H9 (cell line): ENCODE data around the gene RNF17. TPM values are rescaled to one million over a fixed set of nuclear protein-coding genes. Genes with fewer than 3 reads are reported as not detected.
"Not testable (repeated sequence)": the region's sequence is repeated elsewhere in the genome, so short reads cannot be mapped to it uniquely, and the experiment has no call there.

ENCODE experiments used
- DNase-seq: peaks from one replicate; pipeline ENCODE4 v3.0.0-alpha.2; 2017
- H2AFZ ChIP-seq: one replicate; pipeline ENCODE4 v1.6.1; 2013; ENCODE audit warnings: mild to moderate bottlenecking, low read length, control low read depth, moderate library complexity
- H2AK5ac ChIP-seq: 2 replicates; pipeline ENCODE4 v1.6.1; 2013; ENCODE audit warnings: low read length, control low read depth, mixed read lengths; ENCODE audit not compliant: insufficient read length
- H2BK120ac ChIP-seq: one replicate; pipeline ENCODE4 v1.6.1; 2013; ENCODE audit warnings: low read depth, mild to moderate bottlenecking, low read length, control low read depth, inconsistent platforms; ENCODE audit not compliant: poor library complexity, severe bottlenecking
- H2BK12ac ChIP-seq: 2 replicates; pipeline ENCODE4 v1.6.1; 2013; ENCODE audit warnings: low read length, control low read depth, mixed read lengths, low read depth; ENCODE audit not compliant: insufficient read length
- H2BK15ac ChIP-seq: 2 replicates; pipeline ENCODE4 v1.6.1; 2013; ENCODE audit warnings: low read depth, low read length, control low read depth
- H2BK20ac ChIP-seq: one replicate; pipeline ENCODE4 v1.6.1; 2013; ENCODE audit warnings: low read depth, mild to moderate bottlenecking, low read length, control low read depth, inconsistent platforms; ENCODE audit not compliant: poor library complexity, severe bottlenecking
- H2BK5ac ChIP-seq: 2 replicates; pipeline ENCODE4 v1.6.1; 2013; ENCODE audit warnings: low read length, control low read depth, mixed read lengths; ENCODE audit not compliant: insufficient read length
- H3K14ac ChIP-seq: 2 replicates; pipeline ENCODE4 v1.6.1; 2013; ENCODE audit warnings: low read length, control low read depth; ENCODE audit not compliant: insufficient read depth
- H3K18ac ChIP-seq: 2 replicates; pipeline ENCODE4 v1.6.1; 2013; ENCODE audit warnings: low read depth, mild to moderate bottlenecking, mixed read lengths, low read length, control low read depth; ENCODE audit not compliant: insufficient read length
- H3K23ac ChIP-seq: 2 replicates; pipeline ENCODE4 v1.6.1; 2013; ENCODE audit warnings: low read length, control low read depth, mixed read lengths, low read depth; ENCODE audit not compliant: insufficient read length
- H3K23me2 ChIP-seq: 2 replicates; pipeline ENCODE4 v1.6.1; 2013; ENCODE audit warnings: low read depth, mild to moderate bottlenecking, mixed read lengths, low read length, control low read depth; ENCODE audit not compliant: insufficient read length, poor library complexity, severe bottlenecking
- H3K27ac ChIP-seq: 2 replicates; pipeline ENCODE4 v1.5.1; 2013; ENCODE audit warnings: low read length, control low read depth, mixed read lengths, low read depth; ENCODE audit not compliant: insufficient read length
- H3K27me3 ChIP-seq: 2 replicates; pipeline ENCODE4 v1.6.1; 2013; ENCODE audit warnings: low read length, control low read depth, inconsistent platforms; ENCODE audit not compliant: insufficient read depth
- H3K4ac ChIP-seq: 2 replicates; pipeline ENCODE4 v1.6.1; 2013; ENCODE audit warnings: low read depth, mild to moderate bottlenecking, control low read depth, inconsistent platforms, low read length, moderate library complexity
- H3K4me1 ChIP-seq: 2 replicates; pipeline ENCODE4 v1.6.1; 2013; ENCODE audit warnings: low read length, control low read depth, inconsistent platforms; ENCODE audit not compliant: insufficient read depth
- H3K4me2 ChIP-seq: 2 replicates; pipeline ENCODE4 v1.6.1; 2013; ENCODE audit warnings: low read length, control low read depth, mixed read lengths; ENCODE audit not compliant: insufficient read length, insufficient read depth
- H3K56ac ChIP-seq: 2 replicates; pipeline ENCODE4 v1.6.1; 2013; ENCODE audit warnings: low read depth, mild to moderate bottlenecking, mixed read lengths, low read length, control low read depth; ENCODE audit not compliant: insufficient read length
- H3K79me1 ChIP-seq: 2 replicates; pipeline ENCODE4 v1.6.1; 2013; ENCODE audit warnings: low read depth, mild to moderate bottlenecking, moderate library complexity, low read length, control low read depth, inconsistent platforms; ENCODE audit not compliant: insufficient read depth, poor library complexity, severe bottlenecking
- H3K79me2 ChIP-seq: 2 replicates; pipeline ENCODE4 v1.6.1; 2013; ENCODE audit warnings: low read length, control low read depth, inconsistent platforms; ENCODE audit not compliant: insufficient read depth
- H3K9ac ChIP-seq: 2 replicates; pipeline ENCODE4 v1.6.1; 2013; ENCODE audit warnings: low read length, control low read depth, mixed read lengths; ENCODE audit not compliant: insufficient read length; ENCODE audit errors: extremely low read depth
- H3K9me3 ChIP-seq: one replicate; pipeline ENCODE4 v1.6.1; 2013; ENCODE audit warnings: low read depth, low read length, inconsistent platforms; ENCODE audit not compliant: control insufficient read depth
- H3T11ph ChIP-seq: one replicate; pipeline ENCODE4 v1.6.1; 2013; ENCODE audit warnings: mild to moderate bottlenecking, low read length, control low read depth, inconsistent platforms
- H4K20me1 ChIP-seq: one replicate; pipeline ENCODE4 v1.6.1; 2013; ENCODE audit not compliant: control insufficient read depth, insufficient read length, insufficient read depth
- H4K5ac ChIP-seq: 2 replicates; pipeline ENCODE4 v1.6.1; 2013; ENCODE audit warnings: low read depth, mild to moderate bottlenecking, mixed read lengths, low read length, control low read depth; ENCODE audit not compliant: insufficient read length
- H4K8ac ChIP-seq: replicated peaks from 2 replicates; pipeline ENCODE4 v1.6.1; 2013; ENCODE audit warnings: low read length, control low read depth, mixed read lengths, low read depth; ENCODE audit not compliant: insufficient read length
- H4K91ac ChIP-seq: 2 replicates; pipeline ENCODE4 v1.6.1; 2013; ENCODE audit warnings: low read depth, mild to moderate bottlenecking, moderate library complexity, mixed read lengths, low read length, control low read depth; ENCODE audit not compliant: insufficient read length
- H3K27ac Mint-ChIP-seq, 3 experiments: 2 replicates in 2 of 3; 3 replicates in 1 of 3; pipeline ENCODE4 v1.8.0; 2020 to 2021; ENCODE audit warnings: mixed read lengths in 3 of 3, mild to moderate bottlenecking in 1 of 3, moderate library complexity in 1 of 3
- H3K27me3 Mint-ChIP-seq: 2 replicates; pipeline ENCODE4 v1.8.0; 2021; ENCODE audit warnings: low read depth, mild to moderate bottlenecking, moderate library complexity, mixed read lengths
- H3K36me3 Mint-ChIP-seq, 3 experiments: 2 replicates in 2 of 3; 3 replicates in 1 of 3; pipeline ENCODE4 v1.8.0; 2020 to 2021; ENCODE audit warnings: low read depth in 3 of 3, mixed read lengths in 3 of 3; ENCODE audit not compliant: insufficient read depth in 1 of 3
- H3K4me1 Mint-ChIP-seq, 2 experiments: 2 replicates each; pipeline ENCODE4 v1.8.0; 2020; ENCODE audit warnings: mixed read lengths in 2 of 2
- H3K4me3 Mint-ChIP-seq, 2 experiments: 2 replicates in 1 of 2; 3 replicates in 1 of 2; pipeline ENCODE4 v1.8.0; 2020 to 2021; ENCODE audit warnings: mild to moderate bottlenecking in 2 of 2, mixed read lengths in 2 of 2, moderate library complexity in 1 of 2
- H3K9me3 Mint-ChIP-seq, 2 experiments: 2 replicates in 1 of 2; 3 replicates in 1 of 2; pipeline ENCODE4 v1.8.0; 2020; ENCODE audit warnings: mild to moderate bottlenecking in 2 of 2, mixed read lengths in 2 of 2, moderate library complexity in 1 of 2
- CTCF ChIP-seq: fragments of 200-600 bp; sonication (generic); conservative IDR thresholded peaks from 3 replicates; pipeline ENCODE4 v1.8.0; 2021; ENCODE audit warnings: antibody characterized with exemption, mild to moderate bottlenecking
- WGBS: extraction: QIAGEN DNeasy Blood & Tissue Kit; methylation state at CpG from one replicate; pipeline ENCODE4 v1.1.7; 2013; ENCODE audit warnings: missing lambda C conversion rate, low lambda C conversion rate, mixed read lengths; ENCODE audit not compliant: insufficient read length; ENCODE audit errors: extremely low coverage; 5-methylcytosine and 5-hydroxymethylcytosine counted together
- total RNA-seq: library from RNA; stranded (reverse); gene quantifications from 2 replicates; pipeline ENCODE4 v1.2.1, GENCODE V29; 2021

RNF17 gene
- total RNA-seq, 1 experiment from 2014 or later: not detected

DNA sequence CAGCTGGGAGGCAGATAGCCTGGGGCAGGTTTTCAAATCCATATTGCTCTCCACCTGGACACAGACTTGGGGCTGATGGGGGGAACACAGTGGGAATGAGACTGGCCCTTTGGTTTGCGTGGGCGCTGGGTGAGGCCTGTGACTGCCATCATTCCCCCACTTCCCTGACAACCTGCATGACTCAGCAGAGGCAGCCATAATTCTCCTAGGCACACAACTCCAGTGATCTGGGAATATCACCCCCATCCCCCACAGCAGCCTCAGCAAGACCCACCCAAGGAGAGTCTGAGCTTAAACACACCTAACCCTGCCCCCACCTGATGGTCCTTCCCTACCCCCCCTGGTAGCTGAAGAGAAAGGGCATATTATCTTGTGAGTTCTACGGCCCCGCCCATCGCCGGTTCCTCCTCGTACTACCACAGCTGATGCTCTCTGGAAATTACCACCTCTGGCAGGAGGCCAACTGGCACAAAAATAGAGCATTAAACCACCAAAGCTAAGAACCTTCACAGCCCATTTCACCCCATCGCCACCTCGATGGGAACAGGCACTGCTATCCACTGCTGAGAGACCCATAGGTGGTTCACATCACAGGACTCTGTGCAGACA lies 71.0 kb downstream of the RNF17 start:
- H3K79me1 ChIP-seq: no peaks in the 10 kb centered on the region
- no peaks in the 10 kb centered on the region for H3K9me3 Mint-ChIP-seq
- H3K56ac ChIP-seq: no peak overlapping the region
- no peak overlapping the region for H2BK12ac ChIP-seq
- TF ChIP-seq CTCF: no peak
- H3K4ac ChIP-seq: no peak overlapping the region
- no peak overlapping the region for H3K4me3 Mint-ChIP-seq
- H3K4me2 ChIP-seq: no peak overlapping the region
- no peaks in the 10 kb centered on the region for H3K4me1 ChIP-seq
- H2BK5ac ChIP-seq: no peak overlapping the region
- no peaks in the 10 kb centered on the region for H3K27me3 Mint-ChIP-seq
- H2BK15ac ChIP-seq: no peak overlapping the region
- no peak overlapping the region for H3T11ph ChIP-seq
- H3K36me3 Mint-ChIP-seq: no peaks in the 10 kb centered on the region
- no peak overlapping the region for H3K23ac ChIP-seq
- H4K20me1 ChIP-seq: no peaks in the 10 kb centered on the region
- no peaks in the 10 kb centered on the region for H3K23me2 ChIP-seq
- peak overlapping the region in 2 of 3 experiments; percentile 41 to 59; a peak in 2 of 7 replicates for H3K27ac Mint-ChIP-seq
- H3K18ac ChIP-seq: no peak overlapping the region
- H4K8ac ChIP-seq: no peak overlapping the region
- H2BK20ac ChIP-seq: no peak overlapping the region
- H3K14ac ChIP-seq: no peak overlapping the region
- no peaks in the 10 kb centered on the region for H3K79me2 ChIP-seq
- no peak overlapping the region for H3K9ac ChIP-seq
- H2BK120ac ChIP-seq: no peak overlapping the region
- H3K4me1 Mint-ChIP-seq: peaks cover 13% of the 10 kb centered on the region in 2 experiments
- H3K9me3 ChIP-seq: no peaks in the 10 kb centered on the region
- H4K91ac ChIP-seq: no peak overlapping the region
- no peak overlapping the region for H3K27ac ChIP-seq
- no peak for DNase-seq
- H3K27me3 ChIP-seq: no peaks in the 10 kb centered on the region
- no peak overlapping the region for H2AFZ ChIP-seq
- no CpG with 5 or more reads among the region's 9 CpGs for WGBS
- H2AK5ac ChIP-seq: no peak overlapping the region
- H4K5ac ChIP-seq: no peak overlapping the region

DNA sequence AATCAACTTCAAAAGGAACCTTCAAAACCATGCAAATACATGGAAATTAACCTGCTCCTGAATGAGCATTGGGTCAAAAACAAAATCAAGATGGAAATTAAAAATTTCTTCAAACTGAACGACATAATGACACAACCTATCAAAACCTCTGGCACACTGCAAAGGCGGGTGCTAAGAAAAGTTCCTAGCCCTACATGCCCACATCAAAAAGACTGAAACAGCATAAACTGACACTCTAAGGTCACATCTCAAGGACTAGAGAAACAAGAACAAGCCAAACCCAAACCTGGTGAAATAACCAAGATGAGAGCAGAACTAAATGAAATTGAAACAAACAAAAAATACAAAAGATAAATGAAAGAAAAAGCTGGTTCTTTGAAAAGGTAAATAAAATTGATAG lies 73.6 kb downstream of the RNF17 start:
- not testable (repeated sequence) for H3K14ac ChIP-seq, H3K9ac ChIP-seq, H3K27me3 Mint-ChIP-seq, H3K4me1 ChIP-seq, H3K4ac ChIP-seq, H3K18ac ChIP-seq, H2BK12ac ChIP-seq, H3K23ac ChIP-seq, H3K79me1 ChIP-seq, H3K36me3 Mint-ChIP-seq, H3K4me2 ChIP-seq, H3K56ac ChIP-seq, H4K5ac ChIP-seq, H2BK120ac ChIP-seq, H3T11ph ChIP-seq, H2BK20ac ChIP-seq, H3K27me3 ChIP-seq, H2BK5ac ChIP-seq, H4K20me1 ChIP-seq, H3K27ac ChIP-seq, H2AK5ac ChIP-seq, H3K9me3 ChIP-seq, H3K79me2 ChIP-seq, H3K9me3 Mint-ChIP-seq, H4K91ac ChIP-seq, H4K8ac ChIP-seq, H3K4me3 Mint-ChIP-seq, H3K23me2 ChIP-seq, DNase-seq, H2AFZ ChIP-seq, H3K27ac Mint-ChIP-seq, H2BK15ac ChIP-seq
- no CpG with 5 or more reads among the region's 2 CpGs for WGBS
- peaks cover 15 to 16% of the 10 kb centered on the region in 2 experiments for H3K4me1 Mint-ChIP-seq
